Activated T-helper 2 cell treated with anti-CD3 and anti-CD28 coated beads, Interferon-gamma antibody, Interleukin-2, Interleukin-4, amounts not matched to agents 10 μg/mL and 5 μg/mL and 100 μg/mL, durations not matched to agents 14 hours and 24 hours and 36 hours (primary cell): ENCODE measurements around the gene DEF6. TPM values are rescaled to one million over a fixed set of nuclear protein-coding genes. Genes with fewer than 3 reads are reported as not detected.
"Not testable (repeated sequence)": the region's sequence is repeated elsewhere in the genome, so short reads cannot be mapped to it uniquely, and the experiment has no call there.

Experiments
- DNase-seq: peaks from one replicate; pipeline ENCODE4 v3.0.0; 2021; ENCODE audit warnings: low spot score
- H3K27ac Mint-ChIP-seq: one replicate; pipeline ENCODE4 v1.8.0; 2021; ENCODE audit warnings: mixed read lengths
- H3K27me3 Mint-ChIP-seq: one replicate; pipeline ENCODE4 v1.8.0; 2021; ENCODE audit warnings: low read depth, mixed read lengths
- H3K36me3 Mint-ChIP-seq: one replicate; pipeline ENCODE4 v1.8.0; 2021; ENCODE audit warnings: low read depth, mixed read lengths
- H3K4me1 Mint-ChIP-seq: one replicate; pipeline ENCODE4 v1.8.0; 2021; ENCODE audit warnings: low read depth, mixed read lengths
- H3K4me3 Mint-ChIP-seq: one replicate; pipeline ENCODE4 v1.8.0; 2021; ENCODE audit warnings: low read depth, mild to moderate bottlenecking, moderate library complexity, mixed read lengths
- H3K9me3 Mint-ChIP-seq: one replicate; pipeline ENCODE4 v1.8.0; 2021; ENCODE audit warnings: mixed read lengths
- intact Hi-C: fragments of 100-400 bp; cut with micrococcal nuclease; formaldehyde crosslinking; loops from one replicate; pipeline ENCODE4 v1.15.1; 2023
- total RNA-seq: library from RNA; stranded (reverse); gene quantifications from 2 replicates; pipeline ENCODE4 v1.2.3, GENCODE V29; 2022

DEF6 gene
- total RNA-seq, 1 donor from 2014 or later, result 120 TPM

GRCh38 chr6:35305117-35305516 lies 7.5 kb downstream of the DEF6 start:
- Mint-ChIP-seq H3K9me3 (no peaks in the 10 kb centered on the region), H3K4me1 (peaks cover 60% of the 10 kb centered on the region), H3K36me3 (peaks cover 62% of the 10 kb centered on the region), H3K4me3 (no peak overlapping the region), H3K27ac (no peak overlapping the region), H3K27me3 (no peaks in the 10 kb centered on the region)
- no peak for DNase-seq
- intact Hi-C loops, result no loop called here

GRCh38 chr6:35307138-35307537 lies 9.5 kb downstream of the DEF6 start:
- intact Hi-C loops, H3K4me3 Mint-ChIP-seq, H3K27me3 Mint-ChIP-seq, H3K9me3 Mint-ChIP-seq, DNase-seq, H3K27ac Mint-ChIP-seq: not testable (repeated sequence)
- Mint-ChIP-seq H3K36me3 (peaks cover 69% of the 10 kb centered on the region), H3K4me1 (peaks cover 65% of the 10 kb centered on the region)

- H3K27ac Mint-ChIP-seq, result peak overlapping the region; percentile 93
- peaks cover 73% of the 10 kb centered on the region for H3K36me3 Mint-ChIP-seq
- DNase-seq, intact Hi-C loops, H3K4me3 Mint-ChIP-seq, H3K9me3 Mint-ChIP-seq, H3K27me3 Mint-ChIP-seq: not testable (repeated sequence)
- H3K4me1 Mint-ChIP-seq, result peaks cover 68% of the 10 kb centered on the region
Measured at GRCh38 chr6:35308543-35308942, 10.9 kb downstream of the DEF6 start.

- intact Hi-C loops, result no loop called here
- Mint-ChIP-seq H3K36me3 (peaks cover 76% of the 10 kb centered on the region), H3K4me1 (peaks cover 67% of the 10 kb centered on the region), H3K9me3 (no peaks in the 10 kb centered on the region), H3K27me3 (no peaks in the 10 kb centered on the region), H3K27ac (peak overlapping the region; percentile 93), H3K4me3 (peak overlapping the region; percentile 31)
- no peak for DNase-seq
Measured at GRCh38 chr6:35309611-35310264, 12.1 kb downstream of the DEF6 start.

GRCh38 chr6:35310265-35310831 lies 12.7 kb downstream of the DEF6 start:
- peaks cover 71% of the 10 kb centered on the region for H3K4me1 Mint-ChIP-seq
- intact Hi-C loops, result no loop called here
- H3K27me3 Mint-ChIP-seq, result no peaks in the 10 kb centered on the region
- H3K9me3 Mint-ChIP-seq, result no peaks in the 10 kb centered on the region
- H3K27ac Mint-ChIP-seq, result peak overlapping the region; percentile 93
- DNase-seq, result no peak
- H3K36me3 Mint-ChIP-seq, result peaks cover 80% of the 10 kb centered on the region
- peak overlapping the region; percentile 31 for H3K4me3 Mint-ChIP-seq

- H3K36me3 Mint-ChIP-seq, result peaks cover 88% of the 10 kb centered on the region
- intact Hi-C loops, result loop anchor here (1.0 kb wide), 1 partner anchor 8 kb away; no protein-coding TSS in a partner anchor
Measured at GRCh38 chr6:35311390-35312075, 13.9 kb downstream of the DEF6 start.

GRCh38 chr6:35312076-35312800 lies 14.6 kb downstream of the DEF6 start:
- Mint-ChIP-seq H3K9me3 (no peaks in the 10 kb centered on the region), H3K4me3 (peak overlapping the region; percentile 63), H3K4me1 (peaks cover 64% of the 10 kb centered on the region), H3K27ac (peak overlapping the region; percentile 93), H3K27me3 (no peaks in the 10 kb centered on the region), H3K36me3 (peaks cover 88% of the 10 kb centered on the region)
- intact Hi-C loops, result no loop called here
- no peak for DNase-seq

More at GRCh38 chr6:35311390-35312075, 13.9 kb downstream of the DEF6 start:
- Mint-ChIP-seq H3K27ac (peak overlapping the region; percentile 93), H3K4me3 (peak overlapping the region; percentile 63), H3K4me1 (peaks cover 70% of the 10 kb centered on the region), H3K27me3 (no peaks in the 10 kb centered on the region), H3K9me3 (no peaks in the 10 kb centered on the region)
- DNase-seq, result peak; percentile 54

GRCh38 chr6:35312807-35313206 lies 15.2 kb downstream of the DEF6 start:
- Mint-ChIP-seq H3K27me3 (no peaks in the 10 kb centered on the region), H3K27ac (peak overlapping the region; percentile 93), H3K36me3 (peaks cover 88% of the 10 kb centered on the region), H3K4me1 (peaks cover 62% of the 10 kb centered on the region), H3K9me3 (no peaks in the 10 kb centered on the region), H3K4me3 (peak overlapping the region; percentile 15)
- DNase-seq, result no peak
- intact Hi-C loops, result no loop called here

GRCh38 chr6:35317483-35318195 lies 20.0 kb downstream of the DEF6 start:
- H3K36me3 Mint-ChIP-seq, result peaks cover 88% of the 10 kb centered on the region
- peaks cover 21% of the 10 kb centered on the region for H3K4me1 Mint-ChIP-seq
- H3K9me3 Mint-ChIP-seq, result no peaks in the 10 kb centered on the region
- no peak overlapping the region for H3K4me3 Mint-ChIP-seq
- no peak overlapping the region for H3K27ac Mint-ChIP-seq
- intact Hi-C loops, result no loop called here
- no peak for DNase-seq
- H3K27me3 Mint-ChIP-seq, result no peaks in the 10 kb centered on the region

GRCh38 chr6:35318196-35319171 lies 20.9 kb downstream of the DEF6 start:
- peaks cover 16% of the 10 kb centered on the region for H3K4me1 Mint-ChIP-seq
- peaks cover 87% of the 10 kb centered on the region for H3K36me3 Mint-ChIP-seq
- H3K27me3 Mint-ChIP-seq, result no peaks in the 10 kb centered on the region
- no peaks in the 10 kb centered on the region for H3K9me3 Mint-ChIP-seq
- H3K4me3 Mint-ChIP-seq, result no peak overlapping the region
- H3K27ac Mint-ChIP-seq, result no peak overlapping the region
- no peak for DNase-seq
- intact Hi-C loops, result no loop called here

GRCh38 chr6:35319346-35320030 lies 21.9 kb downstream of the DEF6 start:
- Mint-ChIP-seq H3K4me3 (no peak overlapping the region), H3K36me3 (peaks cover 80% of the 10 kb centered on the region), H3K4me1 (peaks cover 9% of the 10 kb centered on the region), H3K27ac (peak overlapping the region; percentile 26), H3K27me3 (no peaks in the 10 kb centered on the region), H3K9me3 (no peaks in the 10 kb centered on the region)
- no peak for DNase-seq
- intact Hi-C loops, result no loop called here
